NCI-H1930 (cell line): Measurements from ENCODE around the gene GADD45GIP1.
A peak's percentile ranks its signal among the peaks of the same experiment; 100 is the strongest.
"Not testable (repeated sequence)": the region's sequence is repeated elsewhere in the genome, so short reads cannot be mapped to it uniquely, and the experiment has no call there.

ENCODE experiments used
- DNase-seq, 2 experiments: peaks; one replicate each; lab custom pipeline; 2025; lab: John Stamatoyannopoulos, UW

The GADD45GIP1 gene

GRCh38 chr19:12957389-12957952 lies 448 bp upstream of the GADD45GIP1 start:
- DNase-seq: not testable (repeated sequence)

- DNase-seq: no peak
Observed at GRCh38 chr19:12955996-12956395, 1.0 kb downstream of the GADD45GIP1 start.

GRCh38 chr19:12955575-12955974 lies 1.4 kb downstream of the GADD45GIP1 start:
- not testable (repeated sequence) for DNase-seq

GRCh38 chr19:12954612-12954962 lies 2.4 kb downstream of the GADD45GIP1 start:
- no peak for DNase-seq

- no peak for DNase-seq
Observed at GRCh38 chr19:12953799-12954611, 3.0 kb downstream of the GADD45GIP1 start.

- no peak for DNase-seq
Observed at GRCh38 chr19:12953138-12953798, 3.8 kb downstream of the GADD45GIP1 start.

- DNase-seq: no peak
Observed at GRCh38 chr19:12952488-12953137, 4.4 kb downstream of the GADD45GIP1 start.

GRCh38 chr19:12952050-12952449 lies 5.0 kb downstream of the GADD45GIP1 start:
- DNase-seq: not testable (repeated sequence)

GRCh38 chr19:12949363-12950283 lies 7.4 kb downstream of the GADD45GIP1 start:
- DNase-seq: no peak

GRCh38 chr19:12948612-12949362 lies 8.2 kb downstream of the GADD45GIP1 start:
- no peak for DNase-seq

GRCh38 chr19:12947702-12948611 lies 9.1 kb downstream of the GADD45GIP1 start:
- DNase-seq: no peak

GRCh38 chr19:12946731-12947496 lies 10.1 kb downstream of the GADD45GIP1 start:
- DNase-seq: no peak

- peak in 1 of 2 experiments; percentile 15 for DNase-seq
Observed at GRCh38 chr19:12946092-12946721, 10.8 kb downstream of the GADD45GIP1 start.

- peak; percentile 91 to 95 for DNase-seq
Observed at GRCh38 chr19:12945479-12946091, 11.4 kb downstream of the GADD45GIP1 start, which contains the start of gene RAD23A. TSS of gene RAD23A (plus strand) at chr19:12945862. CDS start at chr19:12945949, 87 bp downstream.

GRCh38 chr19:12944104-12944674 lies 12.8 kb downstream of the GADD45GIP1 start:
- no peak for DNase-seq

- DNase-seq: no peak
Observed at GRCh38 chr19:12943437-12944044, 13.5 kb downstream of the GADD45GIP1 start.

GRCh38 chr19:12940897-12941296 lies 16.1 kb downstream of the GADD45GIP1 start:
- no peak for DNase-seq
